HG03354 (cell line): ENCODE measurements around the gene PPARGC1A.
A peak's percentile ranks its signal among the peaks of the same experiment; 100 is the strongest.

ENCODE experiments used
- ATAC-seq: cut with Tn5 transposase; IDR thresholded peaks from one replicate; pipeline ENCODE4 v1.9.1; 2021; ENCODE audit warnings: mild to moderate bottlenecking; ENCODE audit not compliant: unreplicated experiment, poor library complexity, severe bottlenecking

The PPARGC1A gene

GRCh38 chr4:23889814-23890341 is at the start of gene PPARGC1A:
TSS of gene PPARGC1A (minus strand) at chr4:23890047. CDS start at chr4:23889957, 90 bp downstream.
- ATAC-seq, result peak; percentile 45

GRCh38 chr4:23938796-23939195 is 48.9 kb upstream of the PPARGC1A start:
- no peak for ATAC-seq

GRCh38 chr4:23937173-23937572 is 47.3 kb upstream of the PPARGC1A start:
- no peak for ATAC-seq

- ATAC-seq, result no peak
These were observed 45.1 kb upstream of the PPARGC1A start for GRCh38 chr4:23934915-23935314.

- ATAC-seq, result no peak
These were observed 44.4 kb upstream of the PPARGC1A start for GRCh38 chr4:23934223-23934622.

- no peak for ATAC-seq
These were observed 43.1 kb upstream of the PPARGC1A start for GRCh38 chr4:23932901-23933308.

GRCh38 chr4:23932186-23932585 is 42.3 kb upstream of the PPARGC1A start:
- ATAC-seq, result no peak

- ATAC-seq, result no peak
These were observed 41.6 kb upstream of the PPARGC1A start for GRCh38 chr4:23931489-23931830.

GRCh38 chr4:23930750-23931488 is 41.1 kb upstream of the PPARGC1A start:
- ATAC-seq, result no peak

- no peak for ATAC-seq
These were observed 39.4 kb upstream of the PPARGC1A start for GRCh38 chr4:23929248-23929647.

GRCh38 chr4:23924556-23924955 is 34.7 kb upstream of the PPARGC1A start:
- ATAC-seq, result no peak

- ATAC-seq, result no peak
These were observed 34.0 kb upstream of the PPARGC1A start for GRCh38 chr4:23923840-23924239.

GRCh38 chr4:23923141-23923540 is 33.3 kb upstream of the PPARGC1A start:
- ATAC-seq, result no peak

- no peak for ATAC-seq
These were observed 32.8 kb upstream of the PPARGC1A start for GRCh38 chr4:23922541-23923111.

- no peak for ATAC-seq
These were observed 32.2 kb upstream of the PPARGC1A start for GRCh38 chr4:23922013-23922412.

GRCh38 chr4:23921447-23921845 is 31.6 kb upstream of the PPARGC1A start:
- no peak for ATAC-seq

GRCh38 chr4:23920716-23921446 is 31.0 kb upstream of the PPARGC1A start:
- ATAC-seq, result no peak

GRCh38 chr4:23920296-23920695 is 30.4 kb upstream of the PPARGC1A start:
- no peak for ATAC-seq

GRCh38 chr4:23916282-23916681 is 26.4 kb upstream of the PPARGC1A start:
- no peak for ATAC-seq

GRCh38 chr4:23915459-23916132 is 25.7 kb upstream of the PPARGC1A start:
- ATAC-seq, result no peak
